ENCODE measurements around the gene ATP9B. TPM values are rescaled to one million over a fixed set of nuclear protein-coding genes. Genes with fewer than 3 reads are reported as not detected.

ATP9B gene
- polyA plus RNA-seq, 3 donors: 7.2 to 20.3 (median 14.0) TPM

DNA sequence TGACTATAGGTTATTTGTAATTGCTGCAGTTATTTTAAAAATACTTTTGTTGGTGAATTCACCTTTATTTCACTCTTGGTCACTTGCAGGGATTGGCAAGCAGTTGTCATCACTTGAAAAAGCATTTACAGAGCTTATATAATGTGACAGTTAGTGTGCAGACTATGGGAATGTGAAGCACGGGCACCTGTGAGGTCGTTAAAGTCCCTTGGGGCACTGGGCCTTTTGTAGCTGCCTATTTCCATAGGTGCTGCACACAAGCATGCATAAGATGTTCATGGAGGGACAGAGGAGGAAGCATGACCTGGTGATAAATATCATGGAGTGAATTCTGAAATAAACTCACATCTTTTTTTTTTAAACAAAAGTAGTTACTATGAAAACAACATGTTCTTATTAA, 124.6 kb downstream of the ATP9B start:
- Histone ChIP-seq H3K4me1 (ENCODE audit: control insufficient read depth in 1 of 2, insufficient read depth in 2 of 2, low read length in 2 of 2) (no peaks in the 10 kb centered on the region), H4K20me1 (ENCODE audit: insufficient read depth, low read length) (no peaks in the 10 kb centered on the region), H3K27ac (ENCODE audit: low read depth in 1 of 2, low read length in 2 of 2) (no peak overlapping the region), H3K79me2 (ENCODE audit: insufficient read depth, low read length) (no peaks in the 10 kb centered on the region), H3K4me2 (replicated peaks; ENCODE audit: extremely low read depth, low read length, poor library complexity, severe bottlenecking) (no peak overlapping the region), H3K27me3 (ENCODE audit: control insufficient read depth in 2 of 2, insufficient read depth in 2 of 2, low read length in 2 of 2) (no peaks in the 10 kb centered on the region), H3K9ac (ENCODE audit: insufficient read depth, low read length, poor library complexity, severe bottlenecking) (no peak overlapping the region), H3K9me3 (replicated peaks in 1 of 2; ENCODE audit: control insufficient read depth in 1 of 2, insufficient read depth in 1 of 2, low read length in 2 of 2) (peaks cover 0 to 2% of the 10 kb centered on the region in 2 donors), H3K4me3 (replicated peaks in 1 of 3; ENCODE audit: low read depth in 2 of 3, low read length in 3 of 3) (no peak overlapping the region), H3K36me3 (replicated peaks in 1 of 2; ENCODE audit: control insufficient read depth in 1 of 2, insufficient read depth in 2 of 2, low read length in 2 of 2) (peaks cover 24 to 58% of the 10 kb centered on the region in 2 donors), H2AFZ (ENCODE audit: insufficient read depth, low read depth, low read length, poor library complexity, severe bottlenecking) (no peak overlapping the region)
- DNase-seq: no peak
- H3K27ac Mint-ChIP-seq: no peak overlapping the region
- no peak overlapping the region for H3K4me3 Mint-ChIP-seq
- no peaks in the 10 kb centered on the region for H3K27me3 Mint-ChIP-seq (ENCODE audit: low read depth in 3 of 3)
- peaks cover 19 to 42% of the 10 kb centered on the region in 2 donors for H3K36me3 Mint-ChIP-seq
- WGBS (ENCODE audit: insufficient coverage): 100% methylated on average over 1 of the region's 2 CpGs
- no peak for TF ChIP-seq CTCF (IDR thresholded peaks at IDR 0.05)
- intact Hi-C loops (cut with micrococcal nuclease): no loop called here
- H3K9me3 Mint-ChIP-seq: peaks cover 0 to 4% (median 0%) of the 10 kb centered on the region in 7 donors
- no peaks in the 10 kb centered on the region for H3K4me1 Mint-ChIP-seq

GRCh38 chr18:79195716-79196683, 126.8 kb downstream of the ATP9B start:
- Histone ChIP-seq H3K27ac (ENCODE audit: low read depth in 1 of 2, low read length in 2 of 2) (no peak overlapping the region), H3K9me3 (replicated peaks in 1 of 2; ENCODE audit: control insufficient read depth in 1 of 2, insufficient read depth in 1 of 2, low read length in 2 of 2) (no peaks in the 10 kb centered on the region), H3K9ac (ENCODE audit: insufficient read depth, low read length, poor library complexity, severe bottlenecking) (no peak overlapping the region), H3K79me2 (ENCODE audit: insufficient read depth, low read length) (no peaks in the 10 kb centered on the region), H3K27me3 (ENCODE audit: control insufficient read depth in 2 of 2, insufficient read depth in 2 of 2, low read length in 2 of 2) (no peaks in the 10 kb centered on the region), H4K20me1 (ENCODE audit: insufficient read depth, low read length) (no peaks in the 10 kb centered on the region), H3K4me3 (replicated peaks in 1 of 3; ENCODE audit: low read depth in 2 of 3, low read length in 3 of 3) (no peak overlapping the region), H3K4me1 (ENCODE audit: control insufficient read depth in 1 of 2, insufficient read depth in 2 of 2, low read length in 2 of 2) (no peaks in the 10 kb centered on the region), H2AFZ (ENCODE audit: insufficient read depth, low read depth, low read length, poor library complexity, severe bottlenecking) (no peak overlapping the region), H3K4me2 (replicated peaks; ENCODE audit: extremely low read depth, low read length, poor library complexity, severe bottlenecking) (no peak overlapping the region), H3K36me3 (replicated peaks in 1 of 2; ENCODE audit: control insufficient read depth in 1 of 2, insufficient read depth in 2 of 2, low read length in 2 of 2) (peaks cover 19 to 46% of the 10 kb centered on the region in 2 donors)
- DNase-seq: no peak
- no peaks in the 10 kb centered on the region for H3K27me3 Mint-ChIP-seq (ENCODE audit: low read depth in 3 of 3)
- peaks cover 0 to 2% (median 0%) of the 10 kb centered on the region in 7 donors for H3K9me3 Mint-ChIP-seq
- H3K36me3 Mint-ChIP-seq: peaks cover 8 to 29% of the 10 kb centered on the region in 2 donors
- 83% methylated on average over 6 of the region's 10 CpGs for WGBS (ENCODE audit: insufficient coverage)
- H3K4me3 Mint-ChIP-seq: no peak overlapping the region
- no peak overlapping the region for H3K27ac Mint-ChIP-seq
- intact Hi-C loops (cut with micrococcal nuclease): no loop called here
- TF ChIP-seq CTCF (IDR thresholded peaks at IDR 0.05): no peak
- H3K4me1 Mint-ChIP-seq: no peaks in the 10 kb centered on the region

Data from CD14-positive monocyte (primary cell).